ENCODE results near the gene MEIS3.

The MEIS3 gene

GRCh38 chr19:47357788-47358680 is 61.3 kb downstream of the MEIS3 start:
- TF ChIP-seq, protein P1, sequence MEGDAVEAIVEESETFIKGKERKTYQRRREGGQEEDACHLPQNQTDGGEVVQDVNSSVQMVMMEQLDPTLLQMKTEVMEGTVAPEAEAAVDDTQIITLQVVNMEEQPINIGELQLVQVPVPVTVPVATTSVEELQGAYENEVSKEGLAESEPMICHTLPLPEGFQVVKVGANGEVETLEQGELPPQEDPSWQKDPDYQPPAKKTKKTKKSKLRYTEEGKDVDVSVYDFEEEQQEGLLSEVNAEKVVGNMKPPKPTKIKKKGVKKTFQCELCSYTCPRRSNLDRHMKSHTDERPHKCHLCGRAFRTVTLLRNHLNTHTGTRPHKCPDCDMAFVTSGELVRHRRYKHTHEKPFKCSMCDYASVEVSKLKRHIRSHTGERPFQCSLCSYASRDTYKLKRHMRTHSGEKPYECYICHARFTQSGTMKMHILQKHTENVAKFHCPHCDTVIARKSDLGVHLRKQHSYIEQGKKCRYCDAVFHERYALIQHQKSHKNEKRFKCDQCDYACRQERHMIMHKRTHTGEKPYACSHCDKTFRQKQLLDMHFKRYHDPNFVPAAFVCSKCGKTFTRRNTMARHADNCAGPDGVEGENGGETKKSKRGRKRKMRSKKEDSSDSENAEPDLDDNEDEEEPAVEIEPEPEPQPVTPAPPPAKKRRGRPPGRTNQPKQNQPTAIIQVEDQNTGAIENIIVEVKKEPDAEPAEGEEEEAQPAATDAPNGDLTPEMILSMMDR (IDR thresholded peaks at IDR 0.05), result peak; percentile 10; the same call in 1 of the 2 replicates

- TF ChIP-seq, protein P1 (IDR thresholded peaks at IDR 0.05), result no peak
Measured at GRCh38 chr19:47356900-47357299, 62.4 kb downstream of the MEIS3 start.

DNA sequence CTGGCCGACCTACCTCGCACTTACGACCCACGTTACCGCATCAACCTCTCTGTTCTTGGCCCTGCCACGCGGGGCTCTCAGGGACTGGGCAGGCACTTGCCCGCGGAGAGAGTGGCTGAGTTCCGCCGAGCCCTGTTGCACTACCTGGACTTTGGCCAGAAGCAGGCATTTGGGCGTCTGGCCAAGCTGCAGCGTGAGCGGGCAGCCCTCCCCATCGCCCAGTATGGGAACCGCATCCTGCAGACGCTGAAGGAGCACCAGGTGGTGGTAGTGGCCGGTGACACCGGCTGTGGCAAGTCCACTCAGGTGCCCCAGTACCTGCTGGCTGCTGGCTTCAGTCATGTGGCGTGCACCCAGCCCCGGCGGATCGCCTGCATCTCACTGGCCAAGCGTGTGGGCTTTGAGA is 66.0 kb downstream of the MEIS3 start:
- TF ChIP-seq, protein P1 (IDR thresholded peaks at IDR 0.05), result no peak
